Upper lobe of right lung (tissue), 1 donor: ENCODE results near the gene DPH1. TPM values are rescaled to one million over a fixed set of nuclear protein-coding genes. Genes with fewer than 3 reads are reported as not detected.

Experiments used
- ATAC-seq: fragments of 200-7000 bp; cut with Tn5 transposase; one replicate; pipeline ENCODE4 v1.9.1; 2020; ENCODE audit warnings: mild to moderate bottlenecking, moderate library complexity
- DNase-seq: peaks from one replicate; pipeline ENCODE4 v3.0.0-alpha.2; 2020
- H3K27ac ChIP-seq: fragments of 200-600 bp; one replicate; pipeline ENCODE4 v1.8.0; 2022
- H3K27me3 ChIP-seq: fragments of 200-600 bp; one replicate; pipeline ENCODE4 v1.8.0; 2022; ENCODE audit warnings: mild to moderate bottlenecking
- H3K36me3 ChIP-seq: fragments of 200-600 bp; one replicate; pipeline ENCODE4 v1.8.0; 2022
- H3K4me1 ChIP-seq: fragments of 200-600 bp; one replicate; pipeline ENCODE4 v1.8.0; 2022
- H3K4me3 ChIP-seq: fragments of 200-600 bp; one replicate; pipeline ENCODE4 v1.8.0; 2022; ENCODE audit warnings: mild to moderate bottlenecking
- H3K9me3 ChIP-seq: fragments of 200-600 bp; one replicate; pipeline ENCODE4 v1.8.0; 2022
- CTCF ChIP-seq: fragments of 200-600 bp; IDR thresholded peaks from one replicate; pipeline ENCODE4 v1.8.0; 2022; ENCODE audit warnings: antibody characterized with exemption
- intact Hi-C: fragments of 100-400 bp; cut with DNase I; formaldehyde crosslinking; loops from one replicate; pipeline ENCODE4 v1.11.0; 2022
- total RNA-seq: library from RNA; stranded (reverse); fragmentation: NEBNext Ultra II Directional; extraction: Animal tissue kit (Norgen Biotek cat#: 25700); gene quantifications from one replicate; pipeline ENCODE4 v1.2.1, GENCODE V29; 2021
- donor health status: DM: no; HTN: yes; CAD: no; lungs with severe emphysema.

The DPH1 gene
- total RNA-seq, 1 donor from 2014 or later, result 47.8 TPM

- no peaks in the 10 kb centered on the region for H3K36me3 ChIP-seq
- peaks cover 34% of the 10 kb centered on the region for H3K4me1 ChIP-seq
- ATAC-seq, result no peak
- H3K4me3 ChIP-seq, result peak overlapping the region; percentile 55
- DNase-seq, result no peak
- no peak overlapping the region for H3K27ac ChIP-seq
- TF ChIP-seq CTCF, result no peak
- H3K27me3 ChIP-seq, result peaks cover 5% of the 10 kb centered on the region
- H3K9me3 ChIP-seq, result no peaks in the 10 kb centered on the region
- intact Hi-C loops, result no loop called here
These were observed 21.3 kb downstream of the DPH1 start for GRCh38 chr17:2051061-2051932.

- no peak overlapping the region for H3K27ac ChIP-seq
- intact Hi-C loops, result no loop called here
- H3K36me3 ChIP-seq, result no peaks in the 10 kb centered on the region
- no peak overlapping the region for H3K4me3 ChIP-seq
- H3K9me3 ChIP-seq, result no peaks in the 10 kb centered on the region
- peaks cover 38% of the 10 kb centered on the region for H3K4me1 ChIP-seq
- DNase-seq (no peak), ATAC-seq (no peak)
- H3K27me3 ChIP-seq, result peaks cover 5% of the 10 kb centered on the region
- no peak for TF ChIP-seq CTCF
These were observed 22.1 kb downstream of the DPH1 start for GRCh38 chr17:2051933-2052559.

- H3K36me3 ChIP-seq, result no peaks in the 10 kb centered on the region
- H3K27ac ChIP-seq, result no peak overlapping the region
- peak; percentile 1 for ATAC-seq
- H3K4me3 ChIP-seq, result peak overlapping the region; percentile 67
- peak; percentile 65 for TF ChIP-seq CTCF
- DNase-seq, result peak; percentile 84
- intact Hi-C loops, result loop anchor here (2.0 kb wide), 1 partner anchor 191 kb away; no protein-coding TSS in a partner anchor
- H3K4me1 ChIP-seq, result peaks cover 38% of the 10 kb centered on the region
- H3K27me3 ChIP-seq, result peaks cover 5% of the 10 kb centered on the region
- H3K9me3 ChIP-seq, result no peaks in the 10 kb centered on the region
These were observed 23.7 kb downstream of the DPH1 start for GRCh38 chr17:2053380-2054261.

- peak overlapping the region; percentile 67 for H3K4me3 ChIP-seq
- no peak overlapping the region for H3K27ac ChIP-seq
- no peaks in the 10 kb centered on the region for H3K36me3 ChIP-seq
- intact Hi-C loops, result loop anchor here (2.0 kb wide), 1 partner anchor 191 kb away; no protein-coding TSS in a partner anchor
- DNase-seq (no peak), ATAC-seq (no peak)
- TF ChIP-seq CTCF, result no peak
- H3K4me1 ChIP-seq, result peaks cover 36% of the 10 kb centered on the region
- H3K9me3 ChIP-seq, result no peaks in the 10 kb centered on the region
- H3K27me3 ChIP-seq, result peaks cover 5% of the 10 kb centered on the region
These were observed 24.2 kb downstream of the DPH1 start for GRCh38 chr17:2054262-2054511.

- ATAC-seq, result peak; percentile 71
- peak; percentile 95 for TF ChIP-seq CTCF
- Histone ChIP-seq H3K4me1 (peaks cover 40% of the 10 kb centered on the region), H3K27ac (peak within 1 kb of the TSS; percentile 84), H3K27me3 (peaks cover 5% of the 10 kb centered on the region), H3K36me3 (peaks cover 3% of the 10 kb centered on the region), H3K9me3 (no peaks in the 10 kb centered on the region), H3K4me3 (peak within 1 kb of the TSS; percentile 67)
- intact Hi-C loops, result loop anchor here (2.0 kb wide), 1 partner anchor 190 kb away; no protein-coding TSS in a partner anchor
- peak; percentile 87 for DNase-seq
These were observed 24.7 kb downstream of the DPH1 start, which contains the start of gene HIC1 for GRCh38 chr17:2054512-2055291. Gene HIC1 (plus strand): TSS chr17:2055103. CDS start chr17:2056691, 1,588 bp downstream.
